HL-60 (cell line): ENCODE measurements around the gene MVB12A.

Source experiments
- CTCF ChIP-seq: IDR thresholded peaks from one replicate; pipeline ENCODE4 v1.5.1; 2011; ENCODE audit warnings: low read length, control low read depth, inconsistent platforms; ENCODE audit not compliant: insufficient read depth
- GABPA ChIP-seq: IDR thresholded peaks from 2 replicates; pipeline ENCODE4 v1.6.1; 2012; ENCODE audit warnings: low read depth
- POLR2AphosphoS5 ChIP-seq: IDR thresholded peaks from 2 replicates; pipeline ENCODE4 v1.6.1; 2012; ENCODE audit warnings: low read depth
- REST ChIP-seq: IDR thresholded peaks from 2 replicates; pipeline ENCODE4 v1.6.1; 2012; ENCODE audit warnings: low read depth; ENCODE audit not compliant: insufficient replicate concordance
- SPI1 ChIP-seq: IDR thresholded peaks from 2 replicates; pipeline ENCODE4 v1.6.1; 2012; ENCODE audit warnings: low read depth, mild to moderate bottlenecking, borderline replicate concordance

GRCh38 chr19:17404015-17404414 is 15.8 kb upstream of the MVB12A start:
- TF ChIP-seq CTCF: no peak
- TF ChIP-seq POLR2AphosphoS5: no peak
- no peak for TF ChIP-seq GABPA
- no peak for TF ChIP-seq REST
- TF ChIP-seq SPI1: no peak
